TTC549 (cell line): ENCODE measurements around the gene ANTXR1.

Experiments
- FAIRE-seq: peaks from 2 replicates; lab custom pipeline; 2012; peaks lifted over from hg19 to GRCh38; lab: Jason Lieb, UNC

The ANTXR1 gene

DNA sequence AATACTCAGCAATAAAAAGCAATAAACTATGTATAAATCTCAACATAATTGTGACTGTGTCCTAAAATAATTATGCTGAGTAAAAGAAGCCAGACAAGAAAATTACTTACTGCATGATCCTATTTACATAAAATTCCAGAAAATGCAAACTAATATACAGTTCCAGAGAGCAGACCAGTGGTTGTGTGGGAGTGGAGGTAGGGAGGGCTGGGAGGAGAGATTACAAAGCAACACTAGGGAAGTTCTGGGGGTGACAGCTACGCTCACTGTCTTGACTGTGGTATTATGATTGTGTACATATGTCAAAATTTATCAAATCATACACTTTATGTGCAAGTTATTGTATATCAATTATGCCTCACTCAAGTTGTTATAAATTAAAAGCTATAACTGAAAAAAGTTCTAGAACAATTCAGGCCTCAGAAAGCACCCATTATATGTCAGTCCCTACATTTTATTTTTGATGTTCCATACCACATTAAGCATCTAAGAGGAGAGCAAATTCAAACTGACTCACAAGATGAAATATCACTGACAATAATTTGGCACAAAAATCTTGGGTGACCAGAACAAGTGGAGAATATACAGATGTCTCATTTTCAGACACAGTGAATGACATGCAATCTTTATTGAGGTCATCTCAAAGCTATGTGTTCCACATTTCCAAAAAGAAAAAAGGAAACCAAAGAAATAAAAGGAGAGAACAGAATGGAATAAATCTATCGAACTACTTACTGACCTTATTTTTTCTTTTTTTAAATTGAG, 85.1 kb downstream of the ANTXR1 start:
- FAIRE-seq, result no peak

GRCh38 chr2:69099541-69099940, 86.6 kb downstream of the ANTXR1 start:
- no peak for FAIRE-seq

DNA sequence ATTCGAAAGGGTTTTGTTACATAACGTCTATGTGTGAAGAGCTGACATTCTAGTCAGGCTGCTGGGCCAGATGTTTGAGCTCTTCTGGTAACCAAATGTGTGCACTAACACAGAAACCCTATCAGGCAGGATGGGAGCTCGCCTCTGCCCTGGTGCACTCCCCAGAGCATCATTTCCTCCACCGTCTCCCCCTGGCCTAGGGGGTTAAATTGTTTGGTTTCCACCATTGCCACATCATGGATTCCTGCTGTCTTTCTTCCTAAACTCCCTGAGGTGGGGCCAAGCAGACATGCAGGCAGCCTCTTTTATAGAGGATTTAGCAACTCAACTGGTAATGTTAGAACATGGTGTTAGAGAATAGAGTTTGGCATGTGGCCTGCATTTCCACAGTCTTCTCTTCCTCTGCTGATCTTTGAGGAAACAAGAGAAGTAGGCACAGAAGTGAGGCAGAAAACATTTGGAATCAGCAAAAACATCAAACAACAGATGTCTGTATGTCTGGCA, 87.3 kb downstream of the ANTXR1 start:
- FAIRE-seq, result no peak

DNA sequence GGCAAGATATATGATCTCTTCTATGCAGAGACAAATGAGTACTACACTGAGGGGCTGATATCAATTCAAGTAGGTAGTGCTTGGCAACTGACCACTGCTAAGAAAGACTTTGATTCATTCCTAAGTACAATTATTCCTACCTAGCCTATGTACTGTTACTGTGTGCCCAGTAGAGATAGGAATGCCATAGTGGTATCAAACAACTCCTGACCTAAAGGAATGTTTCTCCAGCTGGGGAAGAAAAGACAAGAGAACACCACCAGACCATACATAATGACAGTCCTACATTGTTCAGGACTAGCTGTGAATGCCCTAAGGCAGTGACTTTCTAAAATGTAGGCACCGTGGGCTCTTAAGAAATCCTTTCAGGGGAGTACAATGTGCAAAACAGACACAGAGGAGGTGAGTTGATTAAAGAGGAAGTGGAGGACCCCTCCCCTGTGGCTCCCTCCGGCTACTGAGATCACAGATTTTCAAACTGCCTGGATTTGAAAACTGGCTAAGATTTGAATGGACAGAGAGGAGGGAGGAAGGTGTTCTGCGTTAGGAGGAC, 89.1 kb downstream of the ANTXR1 start:
- no peak for FAIRE-seq

- FAIRE-seq, result no peak
Observed at GRCh38 chr2:69103419-69103818, 90.4 kb downstream of the ANTXR1 start.

GRCh38 chr2:69104261-69104660, 91.3 kb downstream of the ANTXR1 start:
- FAIRE-seq, result no peak

GRCh38 chr2:69109255-69109654, 96.3 kb downstream of the ANTXR1 start:
- FAIRE-seq, result no peak

DNA sequence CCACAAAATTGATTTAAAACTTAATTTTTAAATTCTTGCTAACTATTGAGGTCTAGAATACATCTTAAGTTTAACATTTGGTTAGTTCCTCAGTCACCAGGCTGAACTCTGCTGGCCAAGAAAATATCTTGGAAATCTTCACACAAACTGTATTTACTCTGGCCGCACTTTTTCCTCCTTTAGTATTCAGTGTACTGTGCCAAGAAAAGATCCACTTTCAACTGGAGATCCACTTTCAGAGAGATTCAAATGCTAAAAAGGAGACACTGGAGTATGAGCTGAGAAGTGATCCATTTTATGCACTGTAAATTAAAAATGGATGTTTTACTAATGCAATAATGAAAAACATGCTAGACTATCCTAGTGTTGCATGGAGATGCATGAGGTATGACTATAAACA, 98.1 kb downstream of the ANTXR1 start:
- FAIRE-seq, result no peak

- FAIRE-seq, result no peak
Observed at GRCh38 chr2:69113627-69114026, 100.6 kb downstream of the ANTXR1 start.

- no peak for FAIRE-seq
Observed at GRCh38 chr2:69114534-69114933, 101.6 kb downstream of the ANTXR1 start.

GRCh38 chr2:69116438-69116837, 103.5 kb downstream of the ANTXR1 start:
- FAIRE-seq, result no peak

GRCh38 chr2:69118609-69119008, 105.6 kb downstream of the ANTXR1 start:
- no peak for FAIRE-seq

DNA sequence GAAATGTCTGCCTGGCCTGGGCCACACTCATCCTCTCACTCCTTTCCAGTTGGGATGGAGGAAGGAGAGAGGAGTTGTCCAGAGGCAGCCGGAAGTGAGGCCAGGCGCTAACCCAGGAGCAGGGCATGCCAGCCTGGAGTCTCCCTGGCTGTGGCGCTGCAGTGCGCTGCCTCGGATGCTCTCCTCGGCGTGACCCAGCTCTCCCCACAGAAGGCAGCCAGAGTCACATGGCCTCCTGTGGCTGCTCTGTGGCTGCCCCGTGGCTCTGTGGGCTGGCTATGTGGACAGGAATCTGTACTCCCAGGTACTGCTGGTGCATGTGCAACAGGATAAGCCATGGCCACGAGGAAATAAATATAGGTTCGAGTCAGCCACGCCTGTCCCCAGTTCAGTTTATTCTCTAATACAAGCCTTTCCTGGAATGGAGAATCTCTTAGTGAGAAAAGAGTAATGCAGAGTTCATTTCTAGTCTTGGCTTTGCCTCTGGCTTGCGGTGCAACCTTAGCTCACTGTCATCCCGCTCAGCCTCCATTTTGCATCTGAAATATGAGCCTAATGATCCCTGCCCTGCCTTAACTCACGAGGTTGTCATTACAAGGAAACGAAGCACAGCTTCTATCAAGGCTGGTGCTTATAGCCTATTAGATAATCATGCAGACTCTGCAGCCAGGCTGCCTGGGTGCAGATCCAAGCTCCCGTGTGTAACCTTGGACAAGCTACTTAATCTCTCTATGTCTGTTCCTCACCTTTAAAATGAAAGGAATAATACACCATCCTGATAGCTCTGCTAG, 106.3 kb downstream of the ANTXR1 start:
- FAIRE-seq, result no peak

DNA sequence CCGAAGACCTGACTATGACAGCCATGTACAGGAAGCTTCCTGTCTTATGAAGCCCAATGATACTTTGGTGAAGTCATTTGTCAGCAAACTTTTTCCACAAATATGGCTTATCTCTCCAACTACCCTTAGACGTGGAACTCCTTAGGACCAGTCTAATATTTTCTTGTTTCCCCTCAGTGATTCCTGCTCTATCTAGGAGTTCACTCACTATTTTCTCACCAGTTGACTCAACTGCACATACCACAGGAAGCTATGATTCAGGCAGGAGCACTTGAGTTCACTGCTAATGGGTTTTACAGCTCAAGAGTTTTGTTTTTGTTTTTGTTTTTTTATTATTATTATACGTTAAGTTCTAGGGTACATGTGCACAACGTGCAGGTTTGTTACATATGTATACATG, 109.3 kb downstream of the ANTXR1 start:
- no peak for FAIRE-seq

- no peak for FAIRE-seq
Observed at GRCh38 chr2:69123182-69123581, 110.2 kb downstream of the ANTXR1 start.

DNA sequence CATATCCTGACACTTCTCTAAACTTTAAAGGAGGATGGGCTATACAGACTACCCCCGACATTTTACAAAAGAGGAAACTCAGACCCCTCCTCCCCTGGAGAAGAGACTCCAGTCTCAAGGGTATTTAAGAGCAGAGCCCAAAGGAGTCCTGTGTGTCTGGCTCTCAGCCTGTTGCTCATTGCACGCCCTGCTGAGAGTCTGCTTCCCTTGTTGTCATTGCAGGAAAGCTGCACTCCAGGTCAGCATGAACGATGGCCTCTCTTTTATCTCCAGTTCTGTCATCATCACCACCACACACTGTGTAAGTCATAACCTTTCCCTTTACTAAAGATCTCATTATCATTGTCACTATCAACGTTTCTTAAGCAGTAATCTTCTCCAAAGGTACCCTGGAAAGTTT, 111.4 kb downstream of the ANTXR1 start:
- no peak for FAIRE-seq

GRCh38 chr2:69125816-69126215, 112.8 kb downstream of the ANTXR1 start:
- FAIRE-seq, result no peak

- no peak for FAIRE-seq
Observed at GRCh38 chr2:69126341-69126740, 113.4 kb downstream of the ANTXR1 start.

- FAIRE-seq, result no peak
Observed at GRCh38 chr2:69131452-69131851, 118.5 kb downstream of the ANTXR1 start.

DNA sequence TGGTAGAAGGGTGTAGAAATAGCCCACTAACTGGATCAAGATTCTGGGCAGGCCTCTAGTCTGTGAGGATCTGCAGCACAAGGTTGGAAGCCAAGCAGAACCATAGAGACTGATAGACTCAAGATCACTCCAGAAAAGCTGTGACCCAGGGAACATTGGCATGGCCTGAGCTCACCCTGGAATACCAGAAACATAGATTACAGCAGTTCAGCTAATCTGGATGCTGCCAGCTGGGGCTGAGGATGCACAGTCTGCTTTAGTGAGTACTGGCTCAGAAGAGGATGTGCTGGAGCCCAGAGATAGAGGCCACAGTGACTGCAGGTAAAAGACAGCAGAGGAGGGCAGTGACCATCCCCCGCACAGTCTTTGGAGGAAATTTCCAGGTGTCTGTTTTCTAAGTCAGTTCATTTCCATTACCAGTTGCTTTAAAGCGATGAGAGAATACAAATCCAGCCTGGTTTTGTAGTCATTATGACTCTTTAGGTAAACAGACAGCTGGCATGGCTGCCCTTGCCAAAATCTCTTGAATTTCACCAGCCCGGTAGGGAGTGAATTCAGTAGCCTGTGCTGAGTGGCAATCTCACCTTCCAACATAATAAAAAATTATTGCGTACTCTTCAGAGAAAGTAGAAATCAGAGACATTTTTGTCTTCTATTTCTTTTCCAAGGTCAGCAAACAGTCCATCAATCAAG, 119.2 kb downstream of the ANTXR1 start:
- no peak for FAIRE-seq

GRCh38 chr2:69132960-69133590, 120.1 kb downstream of the ANTXR1 start:
- FAIRE-seq, result no peak

DNA sequence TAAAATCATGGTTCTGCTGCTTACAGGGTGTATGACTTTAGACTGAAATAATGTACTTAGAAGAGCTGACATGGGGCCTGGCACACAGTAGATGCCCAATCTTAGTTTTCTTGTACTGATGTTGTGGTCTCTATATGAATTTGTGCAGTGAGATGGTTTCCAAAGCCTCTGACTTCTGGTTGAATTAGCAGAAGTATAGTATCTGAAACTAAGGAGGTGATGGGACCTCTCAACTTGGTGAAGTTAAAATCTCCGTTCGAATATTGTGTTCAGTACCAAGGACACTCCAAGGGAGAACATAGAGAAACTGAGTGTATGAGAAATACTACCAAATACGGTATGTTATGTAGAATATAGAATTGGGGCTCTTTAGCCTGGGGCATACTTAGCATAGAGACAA, 120.9 kb downstream of the ANTXR1 start:
- FAIRE-seq, result no peak
